Neuron (in vitro differentiated cells): Measurements from ENCODE around the gene C1orf226.
"Not testable (repeated sequence)": the region's sequence is repeated elsewhere in the genome, so short reads cannot be mapped to it uniquely, and the experiment has no call there.

Experiments used
- H2AFZ ChIP-seq: one replicate; pipeline ENCODE4 v1.6.1; 2013; ENCODE audit warnings: low read depth, mild to moderate bottlenecking, inconsistent platforms, low read length, moderate library complexity
- H3K27me3 ChIP-seq: one replicate; pipeline ENCODE4 v1.6.1; 2013; ENCODE audit warnings: low read length; ENCODE audit not compliant: insufficient read depth
- H3K36me3 ChIP-seq: one replicate; pipeline ENCODE4 v1.6.1; 2013; ENCODE audit warnings: low read length; ENCODE audit not compliant: insufficient read depth
- H3K4me1 ChIP-seq: one replicate; pipeline ENCODE4 v1.6.1; 2013; ENCODE audit warnings: low read length; ENCODE audit not compliant: insufficient read depth
- H3K4me3 ChIP-seq: 2 replicates; pipeline ENCODE4 v1.5.1; 2013; ENCODE audit warnings: mild to moderate bottlenecking, low read length, moderate library complexity
- H3K9me3 ChIP-seq: one replicate; pipeline ENCODE4 v1.6.1; 2013; ENCODE audit warnings: low read length

Gene C1orf226

GRCh38 chr1:162381383-162381782 is at the start of gene C1orf226:
Gene C1orf226, plus strand, starts transcription at chr1:162381728. Its CDS starts 174 bp downstream, at chr1:162381902.
- Histone ChIP-seq H2AFZ (no peak within 1 kb of the TSS), H3K27me3 (no peaks in the 10 kb centered on the region), H3K4me3 (no peak within 1 kb of the TSS), H3K36me3 (peaks cover 13% of the 10 kb centered on the region), H3K4me1 (peaks cover 21% of the 10 kb centered on the region), H3K9me3 (no peaks in the 10 kb centered on the region)

GRCh38 chr1:162333991-162334390 is 47.5 kb upstream of the C1orf226 start:
- H2AFZ ChIP-seq: peak overlapping the region; percentile 9
- no peaks in the 10 kb centered on the region for H3K9me3 ChIP-seq
- H3K27me3 ChIP-seq: no peaks in the 10 kb centered on the region
- H3K4me3 ChIP-seq: no peak overlapping the region
- H3K4me1 ChIP-seq: peaks cover 29% of the 10 kb centered on the region
- no peaks in the 10 kb centered on the region for H3K36me3 ChIP-seq

GRCh38 chr1:162335126-162335525 is 46.4 kb upstream of the C1orf226 start:
- Histone ChIP-seq H2AFZ (no peak overlapping the region), H3K27me3 (no peaks in the 10 kb centered on the region)

GRCh38 chr1:162336621-162337285 is 44.8 kb upstream of the C1orf226 start:
- Histone ChIP-seq H3K27me3 (no peaks in the 10 kb centered on the region), H3K4me3 (no peak overlapping the region)

More at GRCh38 chr1:162335126-162335525, 46.4 kb upstream of the C1orf226 start:
- Histone ChIP-seq H3K4me3 (no peak overlapping the region), H3K4me1 (peaks cover 29% of the 10 kb centered on the region), H3K9me3 (no peaks in the 10 kb centered on the region), H3K36me3 (no peaks in the 10 kb centered on the region)

GRCh38 chr1:162342452-162342983 is 39.0 kb upstream of the C1orf226 start:
- peaks cover 6% of the 10 kb centered on the region for H3K36me3 ChIP-seq
- H3K27me3 ChIP-seq: no peaks in the 10 kb centered on the region
- H3K4me1 ChIP-seq: no peaks in the 10 kb centered on the region
- H3K4me3 ChIP-seq: no peak overlapping the region
- peaks cover 2% of the 10 kb centered on the region for H3K9me3 ChIP-seq
- no peak overlapping the region for H2AFZ ChIP-seq

More at GRCh38 chr1:162336621-162337285, 44.8 kb upstream of the C1orf226 start:
- H3K9me3 ChIP-seq: no peaks in the 10 kb centered on the region
- no peak overlapping the region for H2AFZ ChIP-seq
- peaks cover 29% of the 10 kb centered on the region for H3K4me1 ChIP-seq
- H3K36me3 ChIP-seq: no peaks in the 10 kb centered on the region

GRCh38 chr1:162343470-162343869 is 38.1 kb upstream of the C1orf226 start:
- Histone ChIP-seq H3K36me3 (peaks cover 10% of the 10 kb centered on the region), H3K27me3 (no peaks in the 10 kb centered on the region), H3K4me1 (no peaks in the 10 kb centered on the region), H3K4me3 (no peak overlapping the region), H3K9me3 (peaks cover 2% of the 10 kb centered on the region), H2AFZ (no peak overlapping the region)

GRCh38 chr1:162347281-162347680 is 34.2 kb upstream of the C1orf226 start:
- H3K4me1 ChIP-seq: peaks cover 8% of the 10 kb centered on the region

GRCh38 chr1:162349635-162350330 is 31.7 kb upstream of the C1orf226 start:
- Histone ChIP-seq H2AFZ (no peak overlapping the region), H3K4me1 (peaks cover 8% of the 10 kb centered on the region), H3K4me3 (no peak overlapping the region), H3K36me3 (peaks cover 7% of the 10 kb centered on the region), H3K9me3 (no peaks in the 10 kb centered on the region), H3K27me3 (no peaks in the 10 kb centered on the region)

More at GRCh38 chr1:162347281-162347680, 34.2 kb upstream of the C1orf226 start:
- H3K9me3 ChIP-seq: peaks cover 2% of the 10 kb centered on the region
- no peak overlapping the region for H3K4me3 ChIP-seq
- H3K36me3 ChIP-seq: peaks cover 10% of the 10 kb centered on the region
- no peaks in the 10 kb centered on the region for H3K27me3 ChIP-seq
- no peak overlapping the region for H2AFZ ChIP-seq

- H3K27me3 ChIP-seq: no peaks in the 10 kb centered on the region
- peaks cover 16% of the 10 kb centered on the region for H3K36me3 ChIP-seq
- no peak overlapping the region for H3K4me3 ChIP-seq
- no peaks in the 10 kb centered on the region for H3K9me3 ChIP-seq
- H3K4me1 ChIP-seq: peaks cover 8% of the 10 kb centered on the region
- H2AFZ ChIP-seq: no peak overlapping the region
Observed at GRCh38 chr1:162351246-162351842, 30.2 kb upstream of the C1orf226 start.

- H2AFZ ChIP-seq, H3K27me3 ChIP-seq, H3K4me3 ChIP-seq, H3K4me1 ChIP-seq, H3K9me3 ChIP-seq: not testable (repeated sequence)
- peaks cover 19% of the 10 kb centered on the region for H3K36me3 ChIP-seq
Observed at GRCh38 chr1:162351874-162352273, 29.7 kb upstream of the C1orf226 start.

GRCh38 chr1:162353078-162353477 is 28.4 kb upstream of the C1orf226 start:
- Histone ChIP-seq H2AFZ (no peak overlapping the region), H3K4me3 (no peak overlapping the region), H3K4me1 (peaks cover 11% of the 10 kb centered on the region), H3K36me3 (peaks cover 17% of the 10 kb centered on the region), H3K27me3 (no peaks in the 10 kb centered on the region), H3K9me3 (no peaks in the 10 kb centered on the region)

GRCh38 chr1:162353702-162354101 is 27.8 kb upstream of the C1orf226 start:
- no peak overlapping the region for H2AFZ ChIP-seq
- H3K4me3 ChIP-seq: no peak overlapping the region
- H3K27me3 ChIP-seq: no peaks in the 10 kb centered on the region
- peaks cover 17% of the 10 kb centered on the region for H3K36me3 ChIP-seq
- no peaks in the 10 kb centered on the region for H3K9me3 ChIP-seq
- peaks cover 17% of the 10 kb centered on the region for H3K4me1 ChIP-seq

- Histone ChIP-seq H3K4me3 (no peak overlapping the region), H3K9me3 (no peaks in the 10 kb centered on the region), H2AFZ (no peak overlapping the region), H3K36me3 (peaks cover 21% of the 10 kb centered on the region), H3K27me3 (no peaks in the 10 kb centered on the region), H3K4me1 (peaks cover 13% of the 10 kb centered on the region)
Observed at GRCh38 chr1:162357681-162358266, 23.8 kb upstream of the C1orf226 start.
